Right hindlimb (tissue), 1 donor: ENCODE data around the gene LUM.

Experiments
- DNase-seq: peaks from one replicate; pipeline ENCODE4 v3.0.0-alpha.2; 2018

LUM gene, protein sequence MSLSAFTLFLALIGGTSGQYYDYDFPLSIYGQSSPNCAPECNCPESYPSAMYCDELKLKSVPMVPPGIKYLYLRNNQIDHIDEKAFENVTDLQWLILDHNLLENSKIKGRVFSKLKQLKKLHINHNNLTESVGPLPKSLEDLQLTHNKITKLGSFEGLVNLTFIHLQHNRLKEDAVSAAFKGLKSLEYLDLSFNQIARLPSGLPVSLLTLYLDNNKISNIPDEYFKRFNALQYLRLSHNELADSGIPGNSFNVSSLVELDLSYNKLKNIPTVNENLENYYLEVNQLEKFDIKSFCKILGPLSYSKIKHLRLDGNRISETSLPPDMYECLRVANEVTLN

DNA sequence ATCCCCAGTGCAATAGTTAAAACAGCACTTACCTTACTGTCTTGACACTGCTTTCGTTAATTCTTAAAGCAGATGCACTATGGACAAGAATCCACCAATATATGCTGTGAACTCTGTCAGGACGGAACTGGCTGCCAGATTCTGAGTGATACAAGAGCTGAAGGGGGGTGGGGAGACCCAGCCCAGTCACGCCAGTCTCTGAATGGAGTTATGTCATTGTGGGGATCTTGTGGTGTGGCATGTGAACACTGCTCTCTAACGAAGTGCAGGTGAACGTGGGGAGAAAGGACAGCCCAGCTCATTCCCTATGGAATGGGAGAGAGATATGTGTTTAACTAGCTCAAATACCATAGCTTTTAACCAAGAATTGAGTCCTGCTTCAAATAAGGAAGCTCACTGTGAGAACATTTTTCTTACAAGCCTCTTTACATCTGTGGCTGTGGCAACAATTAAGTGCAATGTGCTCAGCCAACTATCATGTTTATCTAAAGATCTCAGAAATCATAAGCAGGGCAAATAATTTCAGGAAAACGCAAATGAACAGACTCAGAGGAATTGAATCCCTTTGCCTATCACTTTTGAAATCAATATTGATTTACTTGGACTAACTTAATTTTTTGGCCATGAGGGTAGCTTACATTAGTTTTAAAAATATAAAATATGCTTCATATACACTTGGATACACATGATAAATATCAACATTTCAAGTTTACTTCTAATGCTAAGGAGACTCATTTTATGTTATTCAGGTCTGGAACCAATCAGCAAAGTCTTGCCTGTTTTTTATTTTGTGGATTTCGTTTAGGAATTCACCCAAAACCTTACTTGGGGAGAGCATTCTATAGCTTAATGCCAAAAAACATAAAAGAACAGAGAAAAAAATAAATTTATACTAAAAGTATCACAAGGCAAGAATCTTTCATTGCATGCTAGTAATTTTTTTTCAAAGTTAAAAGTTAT is at the start of gene LUM:
Gene LUM, minus strand, starts transcription at position 129 of the 960 bp plus-strand sequence. CDS start 2,515 bp downstream, outside the sequence.
- peak; percentile 92 for DNase-seq

DNA sequence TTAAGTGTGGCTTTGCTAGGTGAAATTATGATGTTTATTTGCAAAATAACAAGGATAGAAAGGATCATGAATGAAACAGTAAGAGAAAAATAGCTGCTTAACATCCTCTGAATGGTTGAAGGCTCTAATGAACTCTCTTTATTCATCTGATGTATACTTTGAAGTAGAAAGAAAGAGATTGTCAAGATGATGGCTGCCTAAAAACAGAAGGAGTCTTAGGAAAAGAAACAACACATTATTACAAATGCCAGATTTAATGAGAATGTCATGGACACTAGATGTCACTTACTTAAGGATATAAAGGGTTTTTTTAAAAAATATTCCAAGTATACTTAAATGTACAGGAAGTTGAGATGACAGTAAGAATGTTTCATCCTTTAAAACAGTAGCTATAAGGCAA is 49.7 kb upstream of the LUM start:
- DNase-seq, result no peak

DNA sequence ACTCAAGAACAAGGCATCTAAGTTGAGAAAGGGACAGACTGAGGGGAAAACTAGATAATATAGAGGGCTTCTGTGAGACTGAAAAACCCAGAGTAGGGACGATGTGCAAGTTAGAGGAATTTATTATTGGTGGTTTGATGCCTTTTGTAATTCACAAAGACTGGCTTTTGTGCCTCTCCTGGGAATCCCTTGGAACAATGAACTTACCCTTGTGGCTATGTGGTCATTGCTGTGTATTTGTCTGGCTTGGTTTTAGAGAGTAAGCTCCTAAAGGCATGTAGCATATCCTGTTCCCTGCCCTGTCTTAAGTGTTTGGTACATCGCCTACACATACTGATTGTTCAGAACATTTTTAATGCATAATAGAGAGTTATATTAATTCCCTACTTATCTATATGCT is 44.7 kb upstream of the LUM start:
- DNase-seq, result no peak

DNA sequence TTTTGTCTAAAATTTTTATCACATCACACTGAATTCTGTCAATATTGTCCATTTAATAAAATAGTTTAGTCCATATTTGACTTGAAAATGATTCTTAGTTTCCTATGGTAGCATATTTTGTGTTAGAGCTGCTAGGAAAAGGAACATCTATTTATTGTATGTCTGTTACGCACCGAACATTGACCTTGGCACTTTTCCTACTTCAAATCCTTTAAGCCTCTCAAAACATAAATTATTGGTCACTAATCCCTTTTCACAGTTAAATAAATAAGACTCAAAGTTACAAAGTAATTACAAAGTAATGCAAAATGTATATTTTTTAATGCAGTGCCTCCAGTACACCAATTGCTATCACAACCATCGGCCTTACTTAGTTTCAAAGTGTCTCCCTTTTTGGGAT is 42.8 kb upstream of the LUM start:
- no peak for DNase-seq

DNA sequence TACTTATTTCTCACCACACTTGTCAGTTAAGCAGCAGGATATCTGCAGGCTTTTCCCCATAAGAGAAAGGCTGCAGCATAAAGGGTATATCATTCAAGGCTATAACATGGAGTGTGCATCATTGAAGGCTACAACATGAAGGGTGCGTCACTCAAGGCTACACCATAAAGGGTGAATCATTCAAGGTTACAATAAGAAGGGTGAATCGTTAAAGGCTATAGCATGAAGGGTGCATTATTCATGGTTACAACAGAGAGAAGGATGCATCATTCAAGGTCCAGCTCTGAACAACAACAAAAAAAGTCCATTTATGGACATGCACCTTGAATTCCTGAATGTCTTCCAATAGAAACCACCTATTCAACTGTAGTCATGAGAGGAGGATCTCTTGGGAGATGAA is 32.8 kb upstream of the LUM start:
- no peak for DNase-seq

DNA sequence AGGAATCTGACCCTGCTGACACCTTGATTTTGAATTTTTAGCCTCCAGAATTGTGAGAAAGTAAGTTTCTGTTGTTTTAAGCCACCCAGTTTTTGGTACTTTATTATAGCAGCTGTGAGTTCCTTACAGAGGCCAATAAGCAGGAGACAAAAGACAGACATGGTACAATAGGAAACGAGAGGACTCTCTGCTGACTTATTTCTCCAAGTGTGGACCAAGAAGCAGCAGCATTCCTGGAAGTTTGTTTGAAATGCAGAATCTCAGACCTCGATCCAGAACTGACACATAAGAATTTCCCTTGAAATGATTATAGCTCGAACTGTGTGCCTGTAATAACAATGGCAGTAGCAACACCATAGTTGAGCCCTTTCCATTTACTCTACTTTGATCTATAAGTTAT is 31.9 kb upstream of the LUM start:
- no peak for DNase-seq

DNA sequence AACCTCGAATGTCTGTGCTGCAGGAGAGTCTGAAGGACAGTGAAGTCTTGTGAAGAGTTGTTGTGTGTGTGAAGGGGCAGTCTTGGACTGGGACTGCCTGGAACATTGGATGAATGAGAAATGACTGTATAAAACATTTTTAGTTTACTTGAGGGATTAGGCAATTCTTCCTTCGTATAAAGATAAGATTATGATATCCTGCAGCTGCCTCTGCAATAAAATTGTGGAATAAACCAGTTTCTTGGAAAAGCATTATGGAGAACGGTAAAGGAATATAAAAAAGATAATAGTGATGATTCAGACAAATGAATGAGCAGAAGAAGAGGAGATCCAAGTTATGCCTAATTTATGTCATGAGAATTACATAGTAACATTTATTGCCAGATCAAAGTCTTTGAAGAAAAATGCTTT is 30.9 kb upstream of the LUM start:
- peak; percentile 37 for DNase-seq

DNA sequence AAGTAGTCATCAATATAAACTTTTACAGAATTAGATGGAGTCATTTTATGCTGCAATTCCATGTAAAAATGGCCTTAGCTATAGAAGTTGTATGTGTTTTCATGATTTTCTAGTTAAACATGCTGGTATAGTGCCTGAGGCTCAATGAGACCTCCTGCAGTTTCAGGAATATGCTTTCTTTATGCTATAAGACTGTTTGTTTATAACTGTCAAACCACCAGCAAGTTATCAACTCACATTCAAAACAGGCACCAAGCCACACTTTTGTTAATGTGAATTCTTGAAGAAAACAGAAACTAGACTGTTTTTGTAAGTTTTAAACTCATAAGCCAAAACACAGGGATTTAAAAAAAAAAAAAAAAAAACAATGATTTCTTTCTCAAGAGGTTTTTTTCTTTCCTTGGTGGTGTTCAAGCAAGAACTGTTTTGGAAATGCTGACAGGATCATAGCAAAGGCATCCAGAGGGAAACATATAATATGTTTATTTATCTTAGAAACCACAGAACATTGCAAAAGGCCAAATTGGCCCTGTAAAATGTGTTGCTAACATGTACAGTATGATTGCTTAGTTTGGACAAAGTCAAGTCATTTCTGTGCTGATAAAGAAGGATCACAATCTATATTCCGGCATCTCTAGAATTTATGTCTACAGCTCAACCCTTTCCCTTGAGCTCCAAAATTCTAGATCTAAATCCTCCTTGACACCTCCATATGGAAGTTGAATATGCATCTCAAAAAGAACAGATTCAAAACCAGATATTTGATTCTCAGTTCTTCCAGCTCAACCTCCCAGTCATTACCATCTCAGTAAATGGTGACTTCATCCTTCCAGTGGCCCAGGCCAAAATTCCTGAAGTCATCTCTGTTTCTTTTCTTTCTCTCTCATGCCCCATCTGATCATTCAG is 29.0 kb upstream of the LUM start:
- DNase-seq, result peak; percentile 64

DNA sequence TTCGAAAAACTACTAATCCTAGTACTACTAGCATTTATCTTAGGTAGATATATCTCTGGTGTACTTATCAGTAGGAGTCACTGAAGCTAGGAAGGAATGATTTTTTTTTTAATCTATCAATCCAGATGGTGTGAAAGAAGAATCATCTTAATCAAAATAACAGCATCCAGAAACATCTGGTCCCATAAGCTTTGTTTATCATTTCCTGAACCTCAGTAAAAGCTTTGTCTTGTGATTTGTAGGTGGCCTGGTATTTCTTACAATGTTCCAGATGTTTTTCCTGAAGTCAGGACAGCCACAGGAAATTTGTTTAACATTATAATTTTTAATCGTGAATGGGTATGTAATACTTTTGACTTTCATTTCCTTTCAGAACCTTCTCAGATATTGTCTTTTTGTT is 28.0 kb upstream of the LUM start:
- no peak for DNase-seq

DNA sequence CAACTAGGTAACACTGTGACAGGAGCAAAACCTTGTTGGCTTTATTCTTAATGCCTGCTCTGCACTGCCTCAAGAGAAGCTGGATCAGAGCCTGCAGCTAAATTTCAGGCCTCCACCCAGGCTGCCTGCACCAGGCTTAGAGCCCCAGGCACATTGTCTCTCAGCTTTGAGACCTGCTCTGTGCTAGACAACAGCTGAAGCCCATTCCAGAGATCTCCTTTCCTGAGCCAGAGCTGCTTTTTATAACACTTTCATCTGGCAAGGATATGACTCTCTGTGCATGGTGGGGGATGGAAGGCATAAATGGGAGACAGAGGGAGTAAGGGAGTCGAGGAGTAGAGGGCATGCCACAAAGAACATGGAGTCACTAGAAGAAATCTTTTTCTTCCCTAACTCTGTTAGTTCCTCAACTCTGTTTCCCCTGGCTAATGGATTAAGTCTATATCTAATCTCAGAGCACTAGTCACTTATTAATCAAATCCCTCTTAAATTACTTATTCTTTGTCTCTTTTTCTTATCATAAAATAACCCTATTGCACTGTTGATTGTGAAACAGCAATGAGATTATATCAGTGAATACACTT is 27.1 kb upstream of the LUM start:
- peak; percentile 45 for DNase-seq

DNA sequence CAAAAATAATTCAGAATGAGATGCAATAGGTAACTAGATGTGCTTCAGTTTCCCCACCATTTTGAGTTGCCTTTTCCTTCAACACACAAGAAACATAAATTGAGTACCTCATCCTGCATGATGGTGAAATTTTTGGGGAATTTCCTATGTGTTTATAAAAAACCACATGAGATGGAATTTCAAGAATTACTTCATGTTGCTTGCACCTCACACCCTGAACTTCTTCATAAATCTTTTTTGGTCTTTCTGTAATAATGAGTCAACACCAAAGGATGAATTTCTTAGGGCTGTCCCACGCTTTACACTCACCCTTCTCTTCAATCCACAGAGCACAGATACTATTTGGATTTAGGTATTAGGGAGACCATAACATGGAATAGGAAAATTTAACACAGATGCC is 22.6 kb upstream of the LUM start:
- DNase-seq, result no peak

DNA sequence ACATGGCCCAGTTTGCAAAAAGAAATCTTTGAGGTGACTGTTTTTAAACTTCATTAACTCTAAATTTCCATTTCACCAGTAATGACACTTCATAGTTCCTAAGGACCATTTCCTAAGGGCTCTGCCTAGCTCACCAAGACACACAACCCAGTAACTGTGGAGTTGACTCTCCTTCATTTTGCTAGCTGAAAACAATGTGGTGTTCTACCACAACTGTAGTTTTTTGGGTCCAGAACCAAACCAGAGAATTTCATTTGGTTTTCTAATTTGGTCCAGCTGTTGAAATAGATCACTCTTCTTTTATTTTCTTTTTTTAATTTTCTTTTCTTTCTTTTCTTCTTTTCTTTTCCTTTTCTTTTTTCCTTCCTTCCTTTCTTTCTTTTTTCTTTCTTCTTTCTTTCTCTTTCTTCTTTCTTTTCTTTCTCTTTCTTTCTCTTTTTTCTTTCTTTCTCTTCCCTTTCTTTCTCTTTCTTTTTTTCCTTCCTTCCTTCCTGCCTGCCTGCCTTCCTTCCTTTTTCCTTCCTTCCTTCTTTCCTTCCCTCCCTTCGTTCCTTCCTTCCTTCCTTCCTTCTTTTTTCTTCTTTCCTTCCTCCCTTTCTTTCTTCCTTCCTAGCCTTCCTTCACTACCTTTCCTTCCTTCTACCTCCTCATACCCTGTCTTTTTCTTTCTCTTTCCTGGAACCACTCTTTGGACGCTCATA is 18.5 kb upstream of the LUM start:
- DNase-seq, result no peak

DNA sequence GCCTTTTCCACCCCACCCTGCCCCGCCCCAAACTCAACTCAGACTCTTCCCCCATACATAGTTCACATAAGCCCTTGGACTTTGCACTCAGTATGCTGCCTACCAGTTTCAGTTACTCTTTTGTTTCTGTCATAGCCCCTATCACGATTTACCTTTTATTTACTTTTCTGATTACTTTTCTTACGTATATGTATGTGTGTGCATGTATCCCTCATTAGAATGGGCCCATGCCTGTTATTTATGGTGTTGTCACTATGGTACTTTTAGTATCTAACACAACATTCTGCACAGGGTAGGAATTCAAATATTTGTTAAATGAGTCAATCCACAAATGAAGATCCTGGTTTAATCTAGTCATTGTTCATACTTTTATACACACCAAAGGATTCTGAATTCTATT is 16.5 kb upstream of the LUM start:
- DNase-seq, result no peak

DNA sequence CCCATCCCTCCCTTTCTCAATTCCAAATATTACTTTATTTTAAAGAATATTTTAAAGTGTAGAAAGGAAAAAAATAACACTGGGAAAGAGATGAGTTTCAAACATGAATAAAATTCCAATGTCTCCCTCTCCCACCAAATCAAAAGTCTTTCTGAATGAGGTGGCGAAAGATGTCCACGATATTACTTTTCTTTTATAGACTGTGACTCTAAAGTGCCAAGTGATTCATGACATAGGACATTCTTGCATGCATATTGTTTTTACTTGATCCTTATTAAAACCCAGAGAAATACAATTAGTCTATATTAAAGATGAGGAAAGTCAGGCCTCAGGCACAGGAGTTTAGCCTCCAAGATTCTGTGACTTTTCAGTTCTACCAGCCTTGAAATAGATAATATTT is 16.0 kb upstream of the LUM start:
- no peak for DNase-seq

DNA sequence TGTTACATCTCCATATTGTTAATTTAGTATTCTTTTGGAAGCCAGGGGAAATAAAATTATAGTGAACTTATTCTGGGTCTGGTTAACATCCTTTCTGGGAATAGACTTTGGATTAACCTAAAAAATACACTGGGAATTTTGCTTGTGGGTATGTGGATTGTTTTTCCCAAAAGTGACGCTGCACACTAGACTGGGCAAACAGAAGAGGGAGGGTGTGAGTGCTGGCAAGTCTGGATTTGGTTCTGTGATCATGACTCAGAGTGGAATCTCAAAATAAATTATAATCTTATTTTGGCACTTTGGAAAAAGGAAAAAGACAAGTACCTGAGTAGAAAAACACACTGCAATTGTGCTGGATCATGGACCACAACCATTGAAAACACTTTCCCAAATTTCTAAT is 15.2 kb upstream of the LUM start:
- DNase-seq, result no peak

DNA sequence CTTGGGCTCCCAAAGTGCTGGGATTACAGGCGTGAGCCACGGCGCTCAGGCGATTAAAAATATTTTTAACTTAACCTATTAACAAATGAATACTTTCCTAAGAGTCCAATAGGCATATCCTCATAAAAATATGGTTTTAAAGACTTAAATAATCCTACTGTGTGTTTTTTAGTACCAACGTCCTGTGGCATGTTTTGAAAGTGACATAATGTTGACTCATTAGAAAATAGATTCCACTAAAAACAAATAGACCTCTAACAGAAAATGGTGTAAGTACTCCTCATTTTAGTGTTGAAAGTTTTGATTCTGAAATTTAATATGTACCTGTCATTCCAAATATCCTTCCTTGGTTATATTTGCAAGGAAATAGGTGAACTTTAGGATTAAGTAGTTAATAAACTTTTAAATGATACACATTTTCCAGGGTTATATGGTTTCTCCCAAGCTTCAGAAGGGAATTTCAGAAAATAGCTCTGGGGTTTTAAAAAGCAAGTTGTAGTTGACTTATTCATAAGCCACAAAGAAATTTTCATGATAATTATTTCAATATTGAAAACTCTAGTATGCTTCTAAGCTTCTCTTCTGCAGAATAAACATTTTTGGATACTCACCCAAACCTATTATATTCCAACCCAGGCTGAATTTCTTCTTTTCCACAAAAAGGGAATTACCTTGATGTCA is 12.1 kb upstream of the LUM start:
- no peak for DNase-seq

DNA sequence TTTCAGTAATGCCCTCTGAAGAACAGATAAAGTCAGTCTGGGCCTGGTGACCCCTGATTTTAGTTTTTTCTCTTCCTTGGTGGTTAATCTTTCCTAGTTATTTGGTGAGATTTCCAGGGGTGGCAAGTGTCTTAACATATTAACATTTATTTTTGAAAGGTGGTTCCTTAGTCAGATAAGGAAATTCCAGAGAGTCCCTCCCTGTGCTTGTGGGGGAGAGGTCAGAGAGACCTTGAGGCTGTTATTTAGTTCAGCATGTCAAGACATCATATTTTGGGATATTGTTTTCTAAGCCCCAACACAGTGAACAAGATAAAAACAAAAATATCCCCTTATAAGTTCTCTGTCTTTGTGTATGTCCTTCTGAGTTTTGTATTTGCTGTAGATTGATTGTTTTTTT is 9.5 kb upstream of the LUM start:
- no peak for DNase-seq

DNA sequence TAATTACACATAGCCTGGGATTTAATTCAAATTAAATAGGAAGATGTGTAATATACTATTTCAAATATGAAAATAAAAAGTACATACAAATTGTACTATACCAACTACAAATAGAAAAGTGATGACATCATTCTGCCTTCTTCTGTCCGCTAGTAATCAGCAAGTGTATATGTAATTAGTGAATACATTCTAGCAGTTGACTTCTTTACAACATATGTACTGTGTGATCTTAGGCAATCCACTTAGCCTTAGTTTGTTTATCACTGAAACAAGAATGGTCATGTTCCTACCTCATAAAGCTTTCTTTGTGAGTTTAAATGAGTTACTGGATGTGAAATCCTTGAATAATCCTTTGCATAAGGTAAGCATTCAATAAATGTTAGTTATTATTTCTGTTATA is 7.8 kb upstream of the LUM start:
- no peak for DNase-seq

DNA sequence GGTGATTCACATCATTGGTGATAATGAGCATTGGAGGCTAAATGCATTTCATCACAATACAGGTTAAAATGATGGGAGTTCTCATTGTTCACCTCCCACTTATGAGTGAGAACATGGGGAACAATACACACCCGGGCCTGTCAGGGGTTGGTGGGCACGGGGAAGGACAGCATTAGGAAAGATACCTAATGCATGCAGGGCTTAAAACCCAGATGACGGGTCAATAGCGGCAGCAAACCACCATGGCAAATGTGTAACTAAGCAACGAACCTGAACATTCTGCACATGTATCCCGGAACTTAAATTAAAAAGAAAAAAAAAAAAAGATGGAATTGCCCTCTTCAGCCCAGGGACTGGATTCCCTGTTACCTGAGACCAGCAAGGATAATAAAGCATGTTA is 2.3 kb upstream of the LUM start:
- DNase-seq, result no peak

DNA sequence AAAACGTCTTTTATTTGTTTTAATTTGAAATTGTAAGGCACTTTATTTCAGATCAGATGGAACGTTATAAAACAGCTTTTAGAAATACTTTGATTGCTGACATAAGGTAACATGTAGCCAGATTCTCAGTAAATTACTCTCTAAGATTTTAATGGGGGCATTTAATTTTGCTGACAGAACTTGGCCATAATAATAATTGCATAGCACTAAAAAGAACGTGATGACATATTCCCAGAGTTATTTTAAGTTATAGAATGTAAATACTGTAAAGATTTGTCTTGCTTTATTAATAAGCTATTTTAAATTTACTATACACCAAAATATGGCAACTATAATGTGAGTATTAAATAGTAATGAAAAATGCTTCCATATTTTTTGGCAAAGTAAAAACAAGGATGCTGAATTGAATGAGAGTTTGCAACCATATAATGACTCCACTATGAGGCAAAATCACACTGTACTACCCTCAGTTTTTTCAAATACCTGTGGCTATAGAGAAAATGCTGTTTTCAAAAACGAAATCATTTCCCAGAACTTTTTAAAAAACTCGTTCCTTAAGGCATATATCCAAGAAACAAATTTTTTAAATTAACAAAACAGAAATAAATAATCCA is 876 bp downstream of the LUM start:
- DNase-seq, result no peak
